Fibroblast of lung (primary cell): ENCODE data around the gene NECTIN1. TPM values are rescaled to one million over a fixed set of nuclear protein-coding genes. Genes with fewer than 3 reads are reported as not detected.

Experiments
- DNase-seq, 2 donors: peaks; one replicate each; pipeline versions ENCODE4 v3.0.0 to v3.0.0-alpha.2; 2010; ENCODE audit warnings: low read depth in 2 of 2
- H2AFZ ChIP-seq: 2 replicates; pipeline ENCODE4 v1.5.1; 2012; ENCODE audit warnings: low read length, control low read depth, inconsistent platforms
- H3K27ac ChIP-seq: 2 replicates; pipeline ENCODE4 v1.5.1; 2011; ENCODE audit warnings: low read length, control low read depth; ENCODE audit not compliant: insufficient read depth
- H3K27me3 ChIP-seq: 2 replicates; pipeline ENCODE4 v1.5.1; 2011; ENCODE audit warnings: mild to moderate bottlenecking, low read length; ENCODE audit not compliant: control insufficient read depth, insufficient read depth
- H3K36me3 ChIP-seq: 2 replicates; pipeline ENCODE4 v1.5.1; 2011; ENCODE audit warnings: low read length; ENCODE audit not compliant: control insufficient read depth, insufficient read depth
- H3K4me1 ChIP-seq: 2 replicates; pipeline ENCODE4 v1.5.1; 2011; ENCODE audit warnings: low read length; ENCODE audit not compliant: control insufficient read depth, insufficient read depth; ENCODE audit errors: extremely low read depth
- H3K4me2 ChIP-seq: 2 replicates; pipeline ENCODE4 v1.5.1; 2011; ENCODE audit warnings: low read length, control low read depth; ENCODE audit not compliant: insufficient read depth; ENCODE audit errors: extremely low read depth
- H3K4me3 ChIP-seq, 4 experiments: fragments of 200-600 bp in 1 of 4; sonication (generic) in 1 of 4; replicated peaks in 1 of 4; 2 replicates each; pipeline ENCODE4 v1.5.1; 2011 to 2016; ENCODE audit warnings: low read length in 4 of 4, low read depth in 3 of 4, mild to moderate bottlenecking in 3 of 4, control low read depth in 2 of 4, inconsistent platforms in 1 of 4, mixed read lengths in 1 of 4; ENCODE audit not compliant: insufficient read depth in 1 of 4; ENCODE audit errors: control extremely low read depth in 1 of 4
- H3K79me2 ChIP-seq: 2 replicates; pipeline ENCODE4 v1.5.1; 2012; ENCODE audit warnings: mild to moderate bottlenecking, low read length, inconsistent platforms; ENCODE audit not compliant: control insufficient read depth, insufficient read depth
- H3K9ac ChIP-seq: 2 replicates; pipeline ENCODE4 v1.5.1; 2011; ENCODE audit warnings: mild to moderate bottlenecking, low read length, control low read depth; ENCODE audit not compliant: insufficient read depth
- H3K9me3 ChIP-seq: 2 replicates; pipeline ENCODE4 v1.5.1; 2012; ENCODE audit warnings: low read depth, low read length; ENCODE audit not compliant: control insufficient read depth, insufficient read depth
- H4K20me1 ChIP-seq: 2 replicates; pipeline ENCODE4 v1.5.1; 2011; ENCODE audit warnings: low read length; ENCODE audit not compliant: control insufficient read depth, insufficient read depth; ENCODE audit errors: extremely low read depth
- EZH2 ChIP-seq: IDR thresholded peaks from 2 replicates; pipeline ENCODE4 v1.5.1; 2012; ENCODE audit warnings: low read length, control low read depth, mild to moderate bottlenecking; ENCODE audit errors: missing control alignments
- polyA plus RNA-seq, 2 donors: library from polyadenylated mRNA; depleted of rRNA in 1 of 2; stranded (reverse) in 1 of 2; unstranded in 1 of 2; fragments of >200 nt; gene quantifications; 2 replicates each; pipeline ENCODE4 v1.2.1, GENCODE V29; 2011 to 2012; ENCODE audit warnings: missing spikeins in 1 of 2
- total RNA-seq: library from RNA; depleted of rRNA; stranded (reverse); fragments of >200 nt; gene quantifications from 2 replicates; pipeline ENCODE4 v1.2.1, GENCODE V29; 2014
- TF ChIP-seq, protein P1 (sequence below), 2 donors: IDR thresholded peaks in 1 of 2; conservative IDR thresholded peaks in 1 of 2; 1 replicate in 1 of 2; 2 replicates in 1 of 2; pipeline ENCODE4 v1.5.1; 2011 to 2012; ENCODE audit warnings: low read length in 2 of 2, control low read depth in 1 of 2, inconsistent platforms in 1 of 2, low read depth in 1 of 2, mild to moderate bottlenecking in 1 of 2

NECTIN1 gene
- total and polyA plus RNA-seq, 2 donors (not counting 1 experiment from before 2014, with no cell fraction given): 2.0 to 2.8 TPM

DNA sequence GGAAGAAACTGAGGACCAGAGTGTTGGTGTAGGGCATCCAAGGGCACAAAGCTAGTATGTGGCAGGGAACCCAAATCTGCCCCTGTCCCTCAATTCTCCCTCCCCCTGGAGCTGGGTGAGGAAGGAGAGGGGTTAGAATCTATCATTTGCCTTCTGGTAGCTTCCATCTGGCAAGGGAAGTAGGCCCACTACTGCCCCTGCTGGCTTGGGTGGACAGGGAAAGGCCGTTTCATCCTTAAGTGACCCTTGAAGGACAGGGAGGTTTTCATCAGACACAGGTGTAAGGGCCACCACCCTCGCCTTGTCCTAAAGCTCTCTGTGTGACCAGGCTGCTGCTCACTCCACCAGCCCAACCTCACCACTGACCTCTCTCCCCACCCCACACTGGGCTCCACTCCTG, 22.1 kb downstream of the NECTIN1 start:
- no peak overlapping the region for H2AFZ ChIP-seq
- H4K20me1 ChIP-seq: no peaks in the 10 kb centered on the region
- no peak for DNase-seq
- no peak overlapping the region for H3K4me2 ChIP-seq
- no peaks in the 10 kb centered on the region for H3K4me1 ChIP-seq
- H3K27ac ChIP-seq: no peak overlapping the region
- H3K36me3 ChIP-seq: no peaks in the 10 kb centered on the region
- no peak for TF ChIP-seq EZH2
- TF ChIP-seq, protein P1, sequence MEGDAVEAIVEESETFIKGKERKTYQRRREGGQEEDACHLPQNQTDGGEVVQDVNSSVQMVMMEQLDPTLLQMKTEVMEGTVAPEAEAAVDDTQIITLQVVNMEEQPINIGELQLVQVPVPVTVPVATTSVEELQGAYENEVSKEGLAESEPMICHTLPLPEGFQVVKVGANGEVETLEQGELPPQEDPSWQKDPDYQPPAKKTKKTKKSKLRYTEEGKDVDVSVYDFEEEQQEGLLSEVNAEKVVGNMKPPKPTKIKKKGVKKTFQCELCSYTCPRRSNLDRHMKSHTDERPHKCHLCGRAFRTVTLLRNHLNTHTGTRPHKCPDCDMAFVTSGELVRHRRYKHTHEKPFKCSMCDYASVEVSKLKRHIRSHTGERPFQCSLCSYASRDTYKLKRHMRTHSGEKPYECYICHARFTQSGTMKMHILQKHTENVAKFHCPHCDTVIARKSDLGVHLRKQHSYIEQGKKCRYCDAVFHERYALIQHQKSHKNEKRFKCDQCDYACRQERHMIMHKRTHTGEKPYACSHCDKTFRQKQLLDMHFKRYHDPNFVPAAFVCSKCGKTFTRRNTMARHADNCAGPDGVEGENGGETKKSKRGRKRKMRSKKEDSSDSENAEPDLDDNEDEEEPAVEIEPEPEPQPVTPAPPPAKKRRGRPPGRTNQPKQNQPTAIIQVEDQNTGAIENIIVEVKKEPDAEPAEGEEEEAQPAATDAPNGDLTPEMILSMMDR (conservative IDR thresholded peaks at IDR 0.05 in 1 of 2, IDR thresholded peaks at IDR 0.05 in 1 of 2; ENCODE audit: low read depth in 1 of 2, low read length in 2 of 2): peak; percentile 14 to 30
- H3K4me3 ChIP-seq: no peak overlapping the region
- H3K9ac ChIP-seq: no peak overlapping the region
- H3K9me3 ChIP-seq: no peaks in the 10 kb centered on the region
- no peaks in the 10 kb centered on the region for H3K79me2 ChIP-seq
- no peaks in the 10 kb centered on the region for H3K27me3 ChIP-seq

DNA sequence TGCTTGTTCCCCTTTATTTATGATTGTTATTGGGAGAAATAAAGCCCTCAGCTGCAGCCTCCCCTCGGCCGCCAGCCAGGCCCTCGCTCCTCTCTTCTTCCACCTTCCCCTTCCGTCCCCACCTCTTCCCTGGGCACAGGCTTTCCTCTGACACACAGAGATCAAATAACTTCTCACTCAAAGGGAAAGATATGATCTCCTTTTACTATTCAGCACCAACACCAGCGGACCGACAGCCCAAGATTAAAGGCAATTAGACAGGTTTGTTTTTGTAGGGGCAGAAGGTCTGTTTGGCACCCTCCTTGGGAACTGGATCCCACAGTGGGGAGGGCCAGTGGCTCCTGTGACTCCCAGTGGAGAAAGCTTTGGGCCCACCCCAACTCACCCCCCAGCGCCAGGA, 23.0 kb downstream of the NECTIN1 start:
- Histone ChIP-seq H2AFZ (no peak overlapping the region), H3K36me3 (no peaks in the 10 kb centered on the region), H4K20me1 (no peaks in the 10 kb centered on the region), H3K4me1 (no peaks in the 10 kb centered on the region), H3K4me3 (no peak overlapping the region), H3K9ac (no peak overlapping the region), H3K4me2 (no peak overlapping the region), H3K9me3 (no peaks in the 10 kb centered on the region), H3K27ac (no peak overlapping the region), H3K27me3 (no peaks in the 10 kb centered on the region), H3K79me2 (no peaks in the 10 kb centered on the region)
- TF ChIP-seq, protein P1 (conservative IDR thresholded peaks at IDR 0.05 in 1 of 2, IDR thresholded peaks at IDR 0.05 in 1 of 2; ENCODE audit: low read depth in 1 of 2, low read length in 2 of 2): no peak
- no peak for TF ChIP-seq EZH2
- no peak for DNase-seq

DNA sequence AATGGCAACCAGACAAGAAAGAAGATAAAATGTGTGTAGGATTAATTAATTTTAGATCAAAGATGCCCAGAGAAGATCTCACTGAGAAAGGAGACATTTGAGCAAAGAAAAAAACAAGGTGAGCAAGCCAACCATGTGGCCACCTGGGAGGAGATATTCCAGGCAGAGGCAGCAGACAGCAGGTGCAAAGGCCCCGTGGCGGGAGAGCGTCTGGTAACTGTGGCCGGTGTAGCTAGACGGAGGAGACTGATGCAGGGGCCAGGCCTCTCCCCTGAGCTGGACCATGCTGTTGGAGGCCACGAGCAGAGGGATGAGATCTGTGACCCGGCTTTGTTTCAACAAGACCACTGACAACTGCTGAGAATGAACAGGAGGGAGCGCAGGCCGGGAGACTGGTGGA, 23.6 kb downstream of the NECTIN1 start:
- no peak for TF ChIP-seq EZH2
- TF ChIP-seq, protein P1 (conservative IDR thresholded peaks at IDR 0.05 in 1 of 2, IDR thresholded peaks at IDR 0.05 in 1 of 2; ENCODE audit: low read depth in 1 of 2, low read length in 2 of 2): no peak
- Histone ChIP-seq H3K9me3 (no peaks in the 10 kb centered on the region), H3K79me2 (no peaks in the 10 kb centered on the region), H2AFZ (no peak overlapping the region), H3K4me2 (no peak overlapping the region), H4K20me1 (no peaks in the 10 kb centered on the region), H3K4me3 (no peak overlapping the region), H3K9ac (no peak overlapping the region), H3K27me3 (no peaks in the 10 kb centered on the region), H3K27ac (no peak overlapping the region), H3K4me1 (no peaks in the 10 kb centered on the region), H3K36me3 (no peaks in the 10 kb centered on the region)
- no peak for DNase-seq
